H1 (cell line): ENCODE results near the gene TTYH2. TPM values are rescaled to one million over a fixed set of nuclear protein-coding genes. Genes with fewer than 3 reads are reported as not detected.

Source experiments
- CTCF ChIA-PET: fragments of 300-600 bp; sonication (Branson Sonifier 250); formaldehyde crosslinking; loops from one replicate; lab custom pipeline; 2021; ENCODE audit not compliant: partially characterized antibody; lab: Charles Lee
- POLR2A ChIA-PET: fragments of 300-600 bp; sonication (Branson Sonifier 250); formaldehyde crosslinking; loops from one replicate; lab custom pipeline; 2021; ENCODE audit warnings: inconsistent platforms; ENCODE audit not compliant: partially characterized antibody; lab: Charles Lee
- DNase-seq, 2 experiments: peaks; one replicate each; pipeline versions ENCODE4 v3.0.0 to v3.0.0-alpha.2; 2010 to 2022; ENCODE audit warnings: low spot score in 2 of 2, low read depth in 1 of 2, mixed read lengths in 1 of 2
- FAIRE-seq: peaks from 2 replicates; lab custom pipeline; 2011; peaks lifted over from hg19 to GRCh38; lab: Jason Lieb, UNC
- H2AFZ ChIP-seq: 2 replicates; pipeline ENCODE4 v1.8.1; 2012; ENCODE audit warnings: low read length, inconsistent platforms
- H2AK5ac ChIP-seq: 2 replicates; pipeline ENCODE4 v1.6.1; 2013; ENCODE audit warnings: low read depth, low read length
- H2BK120ac ChIP-seq: replicated peaks from 2 replicates; pipeline ENCODE3; 2013; ENCODE audit warnings: low read depth, low read length, inconsistent platforms
- H2BK12ac ChIP-seq: 2 replicates; pipeline ENCODE4 v1.6.1; 2013; ENCODE audit warnings: low read depth, low read length
- H2BK15ac ChIP-seq: 2 replicates; pipeline ENCODE4 v1.6.1; 2013; ENCODE audit warnings: low read length
- H2BK20ac ChIP-seq: 2 replicates; pipeline ENCODE4 v1.6.1; 2013; ENCODE audit warnings: low read length
- H2BK5ac ChIP-seq: 2 replicates; pipeline ENCODE4 v1.6.1; 2013; ENCODE audit warnings: low read depth, low read length
- H3K14ac ChIP-seq: 2 replicates; pipeline ENCODE4 v1.6.1; 2013; ENCODE audit warnings: inconsistent platforms; ENCODE audit not compliant: insufficient read length
- H3K18ac ChIP-seq: 2 replicates; pipeline ENCODE4 v1.6.1; 2013; ENCODE audit warnings: low read length; ENCODE audit errors: extremely low read depth
- H3K23ac ChIP-seq: 2 replicates; pipeline ENCODE4 v1.6.1; 2013; ENCODE audit warnings: inconsistent platforms; ENCODE audit not compliant: insufficient read length
- H3K23me2 ChIP-seq: 2 replicates; pipeline ENCODE4 v1.6.1; 2013; ENCODE audit warnings: low read depth, low read length
- H3K27ac ChIP-seq: 2 replicates; pipeline ENCODE4 v1.6.1; 2011; ENCODE audit warnings: low read depth, low read length, inconsistent platforms
- H3K27me3 ChIP-seq, 4 experiments: replicated peaks in 1 of 4; 1 replicate in 1 of 4; 2 replicates in 3 of 4; pipeline versions ENCODE4 v1.6.1 to v1.8.1; 2011 to 2013; ENCODE audit warnings: low read length in 3 of 4, mild to moderate bottlenecking in 3 of 4, inconsistent platforms in 2 of 4, mixed read lengths in 2 of 4, moderate library complexity in 1 of 4; ENCODE audit not compliant: control insufficient read depth in 3 of 4, insufficient read depth in 3 of 4; ENCODE audit errors: extremely low read depth in 1 of 4
- H3K36me3 ChIP-seq, 4 experiments: 2 replicates each; pipeline versions ENCODE4 v1.6.1 to v1.8.1; 2011 to 2013; ENCODE audit warnings: mild to moderate bottlenecking in 4 of 4, low read length in 3 of 4, moderate library complexity in 2 of 4, control low read depth in 1 of 4, inconsistent platforms in 1 of 4; ENCODE audit not compliant: insufficient read depth in 4 of 4, control insufficient read depth in 2 of 4
- H3K4ac ChIP-seq: replicated peaks from 2 replicates; pipeline ENCODE3; 2013; ENCODE audit warnings: low read length, low read depth, mixed read lengths, inconsistent platforms; ENCODE audit not compliant: insufficient read length
- H3K4me1 ChIP-seq, 4 experiments: replicated peaks in 1 of 4; 1 replicate in 1 of 4; 2 replicates in 3 of 4; pipeline versions ENCODE4 v1.6.1 to v1.8.1; 2011 to 2013; ENCODE audit warnings: low read length in 3 of 4, inconsistent platforms in 2 of 4, mixed read lengths in 1 of 4; ENCODE audit not compliant: insufficient read depth in 4 of 4, control insufficient read depth in 3 of 4
- H3K4me2 ChIP-seq, 2 experiments: 2 replicates each; pipeline versions ENCODE4 v1.6.1 to v1.8.1; 2011 to 2013; ENCODE audit warnings: low read depth in 2 of 2, low read length in 2 of 2, control low read depth in 1 of 2, inconsistent platforms in 1 of 2, mild to moderate bottlenecking in 1 of 2; ENCODE audit not compliant: insufficient read depth in 1 of 2
- H3K4me3 ChIP-seq, 4 experiments: fragments of 200-600, 300-600 bp in 1 of 4; sonication (generic), shearing (Covaris generic), sonication (Bioruptor Twin) in 1 of 4; 2 replicates each; pipeline versions ENCODE4 v1.5.1 to v1.8.1; 2011 to 2016; ENCODE audit warnings: low read length in 4 of 4, low read depth in 3 of 4, control low read depth in 2 of 4, inconsistent platforms in 2 of 4, mild to moderate bottlenecking in 2 of 4, mixed read lengths in 1 of 4, moderate library complexity in 1 of 4; ENCODE audit not compliant: insufficient read depth in 2 of 4; ENCODE audit errors: extremely low read depth in 1 of 4
- H3K56ac ChIP-seq: replicated peaks from 2 replicates; pipeline ENCODE3; 2013; ENCODE audit warnings: low read depth, mild to moderate bottlenecking, mixed read lengths, low read length, inconsistent platforms; ENCODE audit not compliant: insufficient read length
- H3K79me1 ChIP-seq: 2 replicates; pipeline ENCODE4 v1.6.1; 2013; ENCODE audit warnings: low read depth, low read length, control low read depth
- H3K79me2 ChIP-seq, 2 experiments: 2 replicates each; pipeline versions ENCODE4 v1.6.1 to v1.8.1; 2012 to 2013; ENCODE audit warnings: low read length in 2 of 2, mild to moderate bottlenecking in 2 of 2, inconsistent platforms in 1 of 2; ENCODE audit not compliant: insufficient read depth in 2 of 2, control insufficient read depth in 1 of 2
- H3K9ac ChIP-seq, 4 experiments: replicated peaks in 1 of 4; 1 replicate in 1 of 4; 2 replicates in 3 of 4; pipeline versions ENCODE4 v1.6.1 to v1.8.1; 2011 to 2013; ENCODE audit warnings: low read depth in 3 of 4, low read length in 3 of 4, control low read depth in 2 of 4, mild to moderate bottlenecking in 2 of 4, moderate library complexity in 2 of 4, inconsistent platforms in 1 of 4; ENCODE audit errors: extremely low read depth in 1 of 4
- H3K9me3 ChIP-seq, 2 experiments: 2 replicates each; pipeline versions ENCODE4 v1.6.1 to v1.8.1; 2012 to 2013; ENCODE audit warnings: mild to moderate bottlenecking in 2 of 2, moderate library complexity in 2 of 2, control low read depth in 1 of 2, inconsistent platforms in 1 of 2, low read depth in 1 of 2, low read length in 1 of 2, mixed read lengths in 1 of 2; ENCODE audit not compliant: insufficient read depth in 2 of 2
- H4K20me1 ChIP-seq, 2 experiments: replicated peaks in 1 of 2; 2 replicates each; pipeline versions ENCODE3 to v1.8.1; 2011 to 2013; ENCODE audit warnings: inconsistent platforms in 2 of 2, low read length in 2 of 2, mild to moderate bottlenecking in 1 of 2; ENCODE audit not compliant: insufficient read depth in 2 of 2, control insufficient read depth in 1 of 2
- H4K5ac ChIP-seq: 2 replicates; pipeline ENCODE4 v1.6.1; 2013; ENCODE audit warnings: low read length, low read depth, mixed read lengths, inconsistent platforms; ENCODE audit not compliant: insufficient read length
- H4K8ac ChIP-seq: 2 replicates; pipeline ENCODE4 v1.8.0; 2013; ENCODE audit warnings: mild to moderate bottlenecking, moderate library complexity, low read length, inconsistent platforms; ENCODE audit not compliant: insufficient read depth; ENCODE audit errors: extremely low read depth
- H4K91ac ChIP-seq: replicated peaks from 2 replicates; pipeline ENCODE3; 2013; ENCODE audit warnings: low read length, mixed read lengths, inconsistent platforms; ENCODE audit not compliant: insufficient read length
- ATF2 ChIP-seq: IDR thresholded peaks from 2 replicates; pipeline ENCODE4 v1.6.1; 2012; ENCODE audit warnings: low read length, inconsistent platforms
- CBX8 ChIP-seq: fragments of 300-800, 300-1000 bp; sonication (generic); IDR thresholded peaks from 2 replicates; pipeline ENCODE4 v1.7.1; 2016; ENCODE audit warnings: low read depth, low read length, borderline replicate concordance
- CHD1 ChIP-seq: IDR thresholded peaks from 2 replicates; pipeline ENCODE4 v1.6.1; 2012; ENCODE audit warnings: low read depth, low read length, improper control_type of control experiment
- PHF8 ChIP-seq: fragments of 200-600 bp; sonication (generic); conservative IDR thresholded peaks from 2 replicates; pipeline ENCODE4 v1.7.1; 2012; ENCODE audit warnings: low read depth, mild to moderate bottlenecking, inconsistent platforms, low read length, moderate library complexity
- SRF ChIP-seq: IDR thresholded peaks from 2 replicates; pipeline ENCODE4 v1.6.1; 2011; ENCODE audit warnings: mild to moderate bottlenecking, low read depth, low read length, moderate library complexity
- YY1 ChIP-seq: IDR thresholded peaks from 2 replicates; pipeline ENCODE4 v1.6.1; 2011; ENCODE audit warnings: low read depth, mild to moderate bottlenecking, low read length
- ZNF274 ChIP-seq: IDR thresholded peaks from 2 replicates; pipeline ENCODE4 v1.7.0; 2012; ENCODE audit warnings: low read length, borderline replicate concordance; ENCODE audit errors: extremely low read depth
- whole genome bisulfite sequencing, 2 experiments: shearing (Covaris generic) in 1 of 2; methylation state at CpG; one replicate each; pipeline versions ENCODE4 v1.1.6 to v1.1.7; 2013 to 2015; ENCODE audit warnings: low lambda C conversion rate in 2 of 2, mixed read lengths in 2 of 2, inconsistent platforms in 1 of 2, low coverage in 1 of 2, missing lambda C conversion rate in 1 of 2; ENCODE audit not compliant: insufficient replicate concordance in 2 of 2, insufficient coverage in 1 of 2, insufficient read length in 1 of 2; ENCODE audit errors: extremely low coverage in 1 of 2, missing lambda C conversion rate in 1 of 2; 5-methylcytosine and 5-hydroxymethylcytosine counted together
- polyA plus RNA-seq, 7 experiments: library from polyadenylated mRNA; depleted of rRNA in 3 of 7; stranded (reverse) in 5 of 7; unstranded in 2 of 7; fragments of >200 nt in 5 of 7; fragments of 200-250 nt in 2 of 7; gene quantifications; 1 replicate in 5 of 7; 2 replicates in 1 of 7; 4 replicates in 1 of 7; pipeline versions ENCODE4 v1.2.1 to v1.2.3, GENCODE V29; 2011 to 2013; ENCODE audit warnings: missing spikeins in 2 of 7, mixed read lengths in 2 of 7
- total RNA-seq: library from RNA; stranded (reverse); fragmentation: NEBNext Ultra II Directional; extraction: Animal tissue kit (Norgen Biotek cat#: 25700); gene quantifications from 2 replicates; pipeline ENCODE4 v1.2.1, GENCODE V29; 2021

Gene TTYH2
- total and polyA plus RNA-seq, 2 of the 8 experiments (the other 6 are each of a cell fraction or from before 2014, with no cell fraction given), result 3.2 to 9.2 TPM

- Histone ChIP-seq H4K5ac (no peak overlapping the region), H3K9ac (no peak overlapping the region), H3K4me2 (no peak overlapping the region), H3K79me1 (no peaks in the 10 kb centered on the region), H3K56ac (no peak overlapping the region), H4K20me1 (no peaks in the 10 kb centered on the region), H2BK5ac (no peak overlapping the region), H3K18ac (no peak overlapping the region), H4K91ac (no peak overlapping the region), H3K27me3 (no peaks in the 10 kb centered on the region), H3K79me2 (no peaks in the 10 kb centered on the region), H4K8ac (no peak overlapping the region), H2AFZ (no peak overlapping the region), H3K14ac (no peak overlapping the region), H3K36me3 (no peaks in the 10 kb centered on the region), H3K9me3 (no peaks in the 10 kb centered on the region), H2BK20ac (no peak overlapping the region), H3K23ac (no peak overlapping the region), H2BK12ac (no peak overlapping the region), H3K4me1 (peaks cover 0 to 6% (median 4%) of the 10 kb centered on the region in 4 experiments; a peak in 3 of 7 replicates), H3K4me3 (no peak overlapping the region), H3K27ac (no peak overlapping the region), H2BK120ac (no peak overlapping the region), H2BK15ac (no peak overlapping the region), H2AK5ac (no peak overlapping the region), H3K23me2 (peaks cover 5% of the 10 kb centered on the region; the same call in 1 of the 2 replicates), H3K4ac (no peak overlapping the region)
- no peak for DNase-seq
- ChIA-PET POLR2A (no interaction called here), CTCF (interaction anchor here (1.0 kb wide), 1 partner anchor 10 kb away, joined by 3 read pairs; no protein-coding TSS in a partner anchor)
- no peak for FAIRE-seq
- no peak for TF ChIP-seq PHF8
- no peak for TF ChIP-seq SRF
- TF ChIP-seq YY1, result no peak
- no peak for TF ChIP-seq ATF2
- TF ChIP-seq CBX8, result no peak
- no peak for TF ChIP-seq ZNF274
- TF ChIP-seq CHD1, result no peak
- WGBS, 2 experiments, result 88% methylated on average over 8 of the region's 11 CpGs; no CpG with 5 or more reads in 1 of the 2 experiments
These were observed 76.3 kb downstream of the TTYH2 start for GRCh38 chr17:74289688-74290087.
